NB4 (cell line): ENCODE measurements around the gene KCNQ4.

Experiments
- DNase-seq: peaks from one replicate; pipeline ENCODE4 v3.0.0; 2010; ENCODE audit warnings: low read depth
- H3K4me3 ChIP-seq: one replicate; pipeline ENCODE4 v1.5.1; 2011; ENCODE audit warnings: mild to moderate bottlenecking, low read depth, low read length, moderate library complexity
- MYC ChIP-seq: IDR thresholded peaks from 2 replicates; pipeline ENCODE4 v1.6.1; 2011; ENCODE audit warnings: low read depth, low read length
- POLR2A ChIP-seq: IDR thresholded peaks from 2 replicates; pipeline ENCODE4 v1.6.1; 2011; ENCODE audit warnings: mild to moderate bottlenecking; ENCODE audit not compliant: insufficient read length; ENCODE audit errors: extremely low read depth
- TF ChIP-seq, protein P1 (sequence below): IDR thresholded peaks from one replicate; pipeline ENCODE4 v1.5.1; 2012; ENCODE audit warnings: low read depth, low read length
- TF ChIP-seq, protein P2 (sequence below): IDR thresholded peaks from 2 replicates; pipeline ENCODE4 v1.6.1; 2011; ENCODE audit warnings: low read depth, low read length

Gene KCNQ4

GRCh38 chr1:40879482-40880175 is 96.0 kb downstream of the KCNQ4 start:
- no peak overlapping the region for H3K4me3 ChIP-seq
- DNase-seq = no peak
- TF ChIP-seq, protein P1, sequence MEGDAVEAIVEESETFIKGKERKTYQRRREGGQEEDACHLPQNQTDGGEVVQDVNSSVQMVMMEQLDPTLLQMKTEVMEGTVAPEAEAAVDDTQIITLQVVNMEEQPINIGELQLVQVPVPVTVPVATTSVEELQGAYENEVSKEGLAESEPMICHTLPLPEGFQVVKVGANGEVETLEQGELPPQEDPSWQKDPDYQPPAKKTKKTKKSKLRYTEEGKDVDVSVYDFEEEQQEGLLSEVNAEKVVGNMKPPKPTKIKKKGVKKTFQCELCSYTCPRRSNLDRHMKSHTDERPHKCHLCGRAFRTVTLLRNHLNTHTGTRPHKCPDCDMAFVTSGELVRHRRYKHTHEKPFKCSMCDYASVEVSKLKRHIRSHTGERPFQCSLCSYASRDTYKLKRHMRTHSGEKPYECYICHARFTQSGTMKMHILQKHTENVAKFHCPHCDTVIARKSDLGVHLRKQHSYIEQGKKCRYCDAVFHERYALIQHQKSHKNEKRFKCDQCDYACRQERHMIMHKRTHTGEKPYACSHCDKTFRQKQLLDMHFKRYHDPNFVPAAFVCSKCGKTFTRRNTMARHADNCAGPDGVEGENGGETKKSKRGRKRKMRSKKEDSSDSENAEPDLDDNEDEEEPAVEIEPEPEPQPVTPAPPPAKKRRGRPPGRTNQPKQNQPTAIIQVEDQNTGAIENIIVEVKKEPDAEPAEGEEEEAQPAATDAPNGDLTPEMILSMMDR = no peak
- TF ChIP-seq, protein P2, sequence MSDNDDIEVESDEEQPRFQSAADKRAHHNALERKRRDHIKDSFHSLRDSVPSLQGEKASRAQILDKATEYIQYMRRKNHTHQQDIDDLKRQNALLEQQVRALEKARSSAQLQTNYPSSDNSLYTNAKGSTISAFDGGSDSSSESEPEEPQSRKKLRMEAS = no peak
- TF ChIP-seq MYC (no peak), POLR2A (no peak)

DNA sequence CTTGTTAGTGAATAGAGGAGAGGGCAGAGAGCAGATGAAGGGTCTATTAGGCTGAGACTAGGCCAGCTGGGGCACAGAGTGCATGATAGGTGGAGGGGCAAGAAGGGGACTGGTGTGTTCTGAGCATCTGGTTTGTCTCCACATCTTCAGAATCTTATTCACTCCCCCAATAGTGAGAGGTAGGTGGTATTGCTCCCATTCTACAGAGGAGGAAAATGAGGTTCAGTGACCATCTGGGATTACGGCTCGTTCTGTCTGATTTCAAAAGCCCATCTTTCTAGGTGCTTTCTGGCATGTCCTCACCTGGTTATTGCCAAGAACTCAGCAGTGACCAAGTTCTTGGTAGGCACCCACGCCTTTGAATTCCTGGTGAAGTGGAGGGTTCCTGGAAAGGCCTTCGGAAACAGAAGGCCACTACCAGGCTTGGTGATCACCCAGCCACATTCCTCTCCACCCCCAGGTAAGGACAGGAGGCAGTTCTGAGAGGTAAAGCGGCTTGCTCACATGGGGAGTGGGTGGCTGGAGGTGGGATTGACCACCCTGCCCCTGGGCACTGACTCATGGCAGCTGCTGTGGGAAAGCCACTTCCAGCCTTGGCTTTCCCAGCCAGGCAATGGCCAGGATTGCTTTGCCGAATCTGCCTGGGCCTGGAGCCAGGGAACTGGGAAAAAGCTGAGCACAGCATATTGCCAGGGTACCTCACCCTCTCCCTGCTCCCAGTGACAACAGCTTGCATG is 97.4 kb downstream of the KCNQ4 start:
- no peak overlapping the region for H3K4me3 ChIP-seq
- TF ChIP-seq, protein P1 = no peak
- TF ChIP-seq, protein P2 = no peak
- TF ChIP-seq POLR2A = no peak
- no peak for TF ChIP-seq MYC
- no peak for DNase-seq

- H3K4me3 ChIP-seq = no peak overlapping the region
- TF ChIP-seq, protein P2 = no peak
- TF ChIP-seq MYC (no peak), POLR2A (no peak)
- TF ChIP-seq, protein P1 = no peak
Observed at GRCh38 chr1:40884055-40884795, 100.6 kb downstream of the KCNQ4 start.

DNA sequence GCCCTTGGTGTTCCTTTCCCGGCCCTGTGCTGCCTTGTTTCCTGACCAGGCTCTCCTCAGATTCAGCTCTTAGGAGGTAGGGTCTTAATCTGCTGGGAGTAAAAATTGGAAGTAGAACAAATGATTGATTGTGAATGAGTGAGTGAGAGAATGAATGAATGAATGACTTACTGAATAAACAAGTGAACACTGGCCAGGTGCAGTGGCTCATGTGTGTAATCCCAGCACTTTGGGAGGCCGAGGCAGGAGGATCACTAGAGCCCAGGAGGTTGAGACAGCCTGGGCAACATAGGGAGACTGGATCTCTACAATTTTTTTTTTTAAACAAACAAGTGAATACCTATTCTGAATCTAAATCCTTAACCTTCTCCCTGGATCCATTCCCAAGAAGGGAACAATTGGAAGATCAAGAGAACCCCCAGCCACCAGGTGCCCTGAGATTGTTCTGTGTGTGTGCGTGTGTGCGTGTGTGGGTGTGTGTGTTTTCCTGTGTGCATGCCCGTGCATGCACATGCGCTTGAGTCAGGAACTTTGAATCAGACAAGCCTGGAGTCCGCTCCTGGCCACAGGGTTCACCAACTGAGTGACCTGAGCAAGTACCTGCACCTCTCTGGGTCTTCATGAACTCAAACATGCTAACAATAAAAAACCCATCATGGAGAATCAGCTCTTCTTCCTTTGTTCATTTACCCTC is 102.9 kb downstream of the KCNQ4 start:
- DNase-seq = no peak
- H3K4me3 ChIP-seq = no peak overlapping the region
- TF ChIP-seq, protein P1 = no peak
- TF ChIP-seq POLR2A = no peak
- no peak for TF ChIP-seq MYC
- TF ChIP-seq, protein P2 = no peak

More at GRCh38 chr1:40884055-40884795, 100.6 kb downstream of the KCNQ4 start:
- DNase-seq = no peak

DNA sequence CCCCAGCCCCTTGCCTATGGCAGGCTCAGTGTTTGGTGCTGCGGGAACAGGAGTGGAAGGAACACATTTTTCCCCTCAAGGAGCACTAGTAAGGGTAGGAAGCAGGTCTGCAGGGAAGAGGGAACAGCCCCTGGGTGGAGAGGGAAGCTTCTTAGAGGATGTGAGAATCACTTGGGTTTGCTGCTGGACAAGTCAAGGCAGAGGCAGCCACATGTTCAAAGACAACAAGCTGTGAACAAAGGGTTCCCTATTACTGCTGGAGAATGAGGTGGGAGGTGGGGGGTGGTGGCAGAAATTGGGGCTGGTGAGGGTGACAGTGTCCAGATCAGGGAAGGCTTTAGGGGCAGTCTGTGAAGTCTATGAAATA is 103.4 kb downstream of the KCNQ4 start:
- H3K4me3 ChIP-seq = no peak overlapping the region
- DNase-seq = no peak
- TF ChIP-seq, protein P2 = no peak
- TF ChIP-seq, protein P1 = no peak
- no peak for TF ChIP-seq MYC
